ENCODE results near the gene SPAG16. TPM values are rescaled to one million over a fixed set of nuclear protein-coding genes. Genes with fewer than 3 reads are reported as not detected.

SPAG16 gene
- total RNA-seq, 1 experiment from 2014 or later: 0.30 TPM

GRCh38 chr2:214052235-214052634 is 768.0 kb downstream of the SPAG16 start:
- no peaks in the 10 kb centered on the region for H3K9me2 ChIP-seq (ENCODE audit: insufficient read depth)
- no peak overlapping the region for H2AFZ ChIP-seq (ENCODE audit: low read depth, low read length, poor library complexity, severe bottlenecking)
- H3K4me3 ChIP-seq (replicated peaks in 1 of 2; ENCODE audit: low read depth in 1 of 2, low read length in 2 of 2): no peak overlapping the region
- H3K36me3 ChIP-seq (ENCODE audit: control insufficient read depth in 1 of 2, insufficient read depth in 2 of 2, low read length in 2 of 2): no peaks in the 10 kb centered on the region
- CTCF ChIA-PET: no interaction called here
- POLR2A ChIA-PET: no interaction called here
- no peaks in the 10 kb centered on the region; the same call in 1 of the 2 replicates for H4K20me1 ChIP-seq (ENCODE audit: insufficient read depth)
- H3K9me3 ChIP-seq (ENCODE audit: control insufficient read depth in 1 of 2, insufficient read depth in 1 of 2, low read depth in 1 of 2, low read length in 2 of 2): no peaks in the 10 kb centered on the region
- H3K27ac ChIP-seq (ENCODE audit: low read depth, low read length): no peak overlapping the region
- intact Hi-C loops (cut with micrococcal nuclease): no loop called here
- no peaks in the 10 kb centered on the region for H3K4me1 ChIP-seq (ENCODE audit: control insufficient read depth in 1 of 2, insufficient read depth in 2 of 2, low read length in 2 of 2)
- ATAC-seq (no peak), DNase-seq (ENCODE audit: low read depth, low spot score) (no peak)
- TF ChIP-seq POLR2A (IDR thresholded peaks at IDR 0.05; ENCODE audit: borderline replicate concordance, extremely low read depth, insufficient read depth, insufficient read length): no peak
- TF ChIP-seq ELF1 (IDR thresholded peaks at IDR 0.05; ENCODE audit: borderline replicate concordance, low read depth): no peak
- no peak for TF ChIP-seq SRF (IDR thresholded peaks at IDR 0.05; ENCODE audit: low read depth)
- no peak for TF ChIP-seq EGR1 (IDR thresholded peaks at IDR 0.05; ENCODE audit: low read depth)
- no peak for TF ChIP-seq TCF7L2 (IDR thresholded peaks at IDR 0.05; ENCODE audit: borderline replicate concordance, extremely low read depth, insufficient read depth, insufficient read length)
- TF ChIP-seq ATF3 (IDR thresholded peaks at IDR 0.05): no peak
- TF ChIP-seq SP1 (IDR thresholded peaks at IDR 0.05; ENCODE audit: low read depth): no peak
- TF ChIP-seq, protein P1, sequence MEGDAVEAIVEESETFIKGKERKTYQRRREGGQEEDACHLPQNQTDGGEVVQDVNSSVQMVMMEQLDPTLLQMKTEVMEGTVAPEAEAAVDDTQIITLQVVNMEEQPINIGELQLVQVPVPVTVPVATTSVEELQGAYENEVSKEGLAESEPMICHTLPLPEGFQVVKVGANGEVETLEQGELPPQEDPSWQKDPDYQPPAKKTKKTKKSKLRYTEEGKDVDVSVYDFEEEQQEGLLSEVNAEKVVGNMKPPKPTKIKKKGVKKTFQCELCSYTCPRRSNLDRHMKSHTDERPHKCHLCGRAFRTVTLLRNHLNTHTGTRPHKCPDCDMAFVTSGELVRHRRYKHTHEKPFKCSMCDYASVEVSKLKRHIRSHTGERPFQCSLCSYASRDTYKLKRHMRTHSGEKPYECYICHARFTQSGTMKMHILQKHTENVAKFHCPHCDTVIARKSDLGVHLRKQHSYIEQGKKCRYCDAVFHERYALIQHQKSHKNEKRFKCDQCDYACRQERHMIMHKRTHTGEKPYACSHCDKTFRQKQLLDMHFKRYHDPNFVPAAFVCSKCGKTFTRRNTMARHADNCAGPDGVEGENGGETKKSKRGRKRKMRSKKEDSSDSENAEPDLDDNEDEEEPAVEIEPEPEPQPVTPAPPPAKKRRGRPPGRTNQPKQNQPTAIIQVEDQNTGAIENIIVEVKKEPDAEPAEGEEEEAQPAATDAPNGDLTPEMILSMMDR (IDR thresholded peaks at IDR 0.05 in 2 of 3, conservative IDR thresholded peaks at IDR 0.05 in 1 of 3; ENCODE audit: borderline replicate concordance in 1 of 3, insufficient read depth in 1 of 3, low read depth in 2 of 3, low read length in 2 of 3): no peak
- TF ChIP-seq, protein P2, sequence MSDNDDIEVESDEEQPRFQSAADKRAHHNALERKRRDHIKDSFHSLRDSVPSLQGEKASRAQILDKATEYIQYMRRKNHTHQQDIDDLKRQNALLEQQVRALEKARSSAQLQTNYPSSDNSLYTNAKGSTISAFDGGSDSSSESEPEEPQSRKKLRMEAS (IDR thresholded peaks at IDR 0.05): no peak
- no peak for TF ChIP-seq CEBPB (IDR thresholded peaks at IDR 0.05; ENCODE audit: low read depth)
- no peak for TF ChIP-seq EZH2 (IDR thresholded peaks at IDR 0.05)
- no peak for TF ChIP-seq ZNF274 (IDR thresholded peaks at IDR 0.05; ENCODE audit: low read depth, low read length)
- no peak for TF ChIP-seq ZFX (IDR thresholded peaks at IDR 0.05)
- TF ChIP-seq CBX3 (IDR thresholded peaks at IDR 0.05; ENCODE audit: low read depth): no peak
- no peak for TF ChIP-seq FOSL1 (IDR thresholded peaks at IDR 0.05; ENCODE audit: low read depth)
- no peak for TF ChIP-seq POLR2AphosphoS5 (IDR thresholded peaks at IDR 0.05; ENCODE audit: low read depth, low read length)
- H3K4me2 ChIP-seq (ENCODE audit: low read length): no peak overlapping the region
- RAD21 ChIA-PET (ENCODE audit: low non-redundant PET in 1 of 2, low total read pairs in 2 of 2, uncharacterized antibody in 2 of 2, unreplicated experiment in 2 of 2): no interaction called here
- no peaks in the 10 kb centered on the region for H3K79me2 ChIP-seq (ENCODE audit: insufficient read depth, low read length)
- H3K9ac ChIP-seq (ENCODE audit: low read length): no peak overlapping the region
- no peaks in the 10 kb centered on the region for H3K27me3 ChIP-seq (ENCODE audit: insufficient read depth, low read length)
- BruUV-seq (replicated peaks): no TSS peak
